ENCODE measurements around the gene KLHL30. TPM values are rescaled to one million over a fixed set of nuclear protein-coding genes. Genes with fewer than 3 reads are reported as not detected.
A peak's percentile ranks its signal among the peaks of the same experiment; 100 is the strongest.

KLHL30 gene
- total RNA-seq, 1 donor from 2014 or later, result 0.07 TPM

GRCh38 chr2:238098901-238099713 lies 39.4 kb upstream of the KLHL30 start:
- no peaks in the 10 kb centered on the region for H3K9me3 Mint-ChIP-seq
- peaks cover 7% of the 10 kb centered on the region for H3K4me1 Mint-ChIP-seq (ENCODE audit: unreplicated experiment)
- no peak for TF ChIP-seq CTCF (conservative IDR thresholded peaks at IDR 0.05)
- H3K27ac Mint-ChIP-seq, result peak overlapping the region; percentile 41
- no peak overlapping the region for H3K4me3 Mint-ChIP-seq
- no peaks in the 10 kb centered on the region for H3K27me3 Mint-ChIP-seq
- DNase-seq (ENCODE audit: extremely low spot score, unreplicated experiment), result peak; percentile 56
- H3K36me3 Mint-ChIP-seq, result no peaks in the 10 kb centered on the region

- Mint-ChIP-seq H3K9me3 (no peaks in the 10 kb centered on the region), H3K36me3 (no peaks in the 10 kb centered on the region), H3K27me3 (no peaks in the 10 kb centered on the region), H3K4me3 (no peak overlapping the region), H3K4me1 (ENCODE audit: unreplicated experiment) (peaks cover 7% of the 10 kb centered on the region), H3K27ac (no peak overlapping the region)
- peak; percentile 65 for DNase-seq (ENCODE audit: extremely low spot score, unreplicated experiment)
- no peak for TF ChIP-seq CTCF (conservative IDR thresholded peaks at IDR 0.05)
Measured at GRCh38 chr2:238099714-238100048, 38.8 kb upstream of the KLHL30 start.

GRCh38 chr2:238100049-238100820 lies 38.2 kb upstream of the KLHL30 start, which contains the start of gene ESPNL:
TSS of gene ESPNL (plus strand) at chr2:238100340. CDS start at chr2:238100420, 80 bp downstream.
- no peaks in the 10 kb centered on the region for H3K27me3 Mint-ChIP-seq
- no peak for TF ChIP-seq CTCF (conservative IDR thresholded peaks at IDR 0.05)
- no peaks in the 10 kb centered on the region for H3K36me3 Mint-ChIP-seq
- H3K4me3 Mint-ChIP-seq, result no peak within 1 kb of the TSS
- DNase-seq (ENCODE audit: extremely low spot score, unreplicated experiment), result peak; percentile 65
- H3K4me1 Mint-ChIP-seq (ENCODE audit: unreplicated experiment), result peaks cover 7% of the 10 kb centered on the region
- H3K27ac Mint-ChIP-seq, result peak within 1 kb of the TSS; percentile 41
- no peaks in the 10 kb centered on the region for H3K9me3 Mint-ChIP-seq

GRCh38 chr2:238100821-238101771 lies 37.4 kb upstream of the KLHL30 start:
- DNase-seq (ENCODE audit: extremely low spot score, unreplicated experiment), result peak; percentile 61
- peaks cover 7% of the 10 kb centered on the region for H3K4me1 Mint-ChIP-seq (ENCODE audit: unreplicated experiment)
- no peak for TF ChIP-seq CTCF (conservative IDR thresholded peaks at IDR 0.05)
- H3K27ac Mint-ChIP-seq, result no peak overlapping the region
- no peak overlapping the region for H3K4me3 Mint-ChIP-seq
- H3K36me3 Mint-ChIP-seq, result no peaks in the 10 kb centered on the region
- H3K27me3 Mint-ChIP-seq, result no peaks in the 10 kb centered on the region
- no peaks in the 10 kb centered on the region for H3K9me3 Mint-ChIP-seq
